PC-9 (cell line): ENCODE results near the gene PLEKHG5.

Experiments
- EZH2 ChIP-seq: fragments of 200-600 bp; sonication (generic); IDR thresholded peaks from 2 replicates; pipeline ENCODE4 v1.8.0; 2017; ENCODE audit warnings: antibody characterized with exemption, low read depth
- TF ChIP-seq, protein P1 (sequence below): fragments of 200-600 bp; sonication (generic); conservative IDR thresholded peaks from 2 replicates; pipeline ENCODE4 v1.6.1; 2017; ENCODE audit warnings: mixed run types, antibody characterized with exemption, mild to moderate bottlenecking, moderate library complexity

DNA sequence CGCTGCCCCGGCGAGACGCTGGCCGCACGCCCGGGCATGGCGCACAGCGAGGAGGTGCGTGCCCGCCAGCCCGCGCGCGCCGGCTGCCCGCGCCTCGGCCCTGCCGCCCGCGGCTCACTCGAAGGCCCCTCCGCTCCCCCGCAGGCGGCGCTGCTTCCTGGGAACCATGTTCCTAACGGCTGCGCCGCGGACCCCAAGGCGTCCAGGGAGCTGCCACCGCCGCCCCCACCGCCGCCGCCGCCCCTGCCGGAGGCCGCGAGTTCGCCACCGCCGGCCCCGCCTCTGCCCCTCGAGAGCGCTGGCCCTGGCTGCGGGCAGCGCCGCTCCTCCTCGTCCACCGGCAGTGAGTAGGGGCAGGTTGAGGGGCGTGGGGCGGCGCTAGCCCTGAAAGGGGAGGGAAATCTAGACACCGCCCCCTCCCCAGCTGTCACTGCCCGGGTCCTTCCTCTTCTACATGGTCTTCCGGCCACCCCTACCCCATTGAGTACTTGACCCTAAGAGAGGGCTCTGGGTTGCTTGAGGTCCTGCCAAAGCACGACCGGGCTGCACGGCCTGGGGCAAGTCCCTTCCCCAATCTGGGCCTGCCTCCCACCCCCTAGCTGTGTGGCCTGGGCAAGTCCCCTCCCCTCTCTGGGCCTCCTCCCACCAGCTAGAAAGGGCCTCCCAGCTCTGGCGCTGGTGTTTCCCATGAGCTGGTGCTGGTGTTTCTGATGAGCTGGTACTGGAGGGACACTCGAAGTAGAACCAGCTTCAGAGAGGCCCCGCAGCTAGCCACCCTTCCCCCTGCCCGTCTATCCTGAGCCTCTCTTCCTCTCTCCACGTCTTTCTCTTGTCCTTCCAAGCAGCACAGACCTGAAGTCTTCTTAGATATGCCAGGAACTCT, 42.5 kb downstream of the PLEKHG5 start:
- TF ChIP-seq, protein P1, sequence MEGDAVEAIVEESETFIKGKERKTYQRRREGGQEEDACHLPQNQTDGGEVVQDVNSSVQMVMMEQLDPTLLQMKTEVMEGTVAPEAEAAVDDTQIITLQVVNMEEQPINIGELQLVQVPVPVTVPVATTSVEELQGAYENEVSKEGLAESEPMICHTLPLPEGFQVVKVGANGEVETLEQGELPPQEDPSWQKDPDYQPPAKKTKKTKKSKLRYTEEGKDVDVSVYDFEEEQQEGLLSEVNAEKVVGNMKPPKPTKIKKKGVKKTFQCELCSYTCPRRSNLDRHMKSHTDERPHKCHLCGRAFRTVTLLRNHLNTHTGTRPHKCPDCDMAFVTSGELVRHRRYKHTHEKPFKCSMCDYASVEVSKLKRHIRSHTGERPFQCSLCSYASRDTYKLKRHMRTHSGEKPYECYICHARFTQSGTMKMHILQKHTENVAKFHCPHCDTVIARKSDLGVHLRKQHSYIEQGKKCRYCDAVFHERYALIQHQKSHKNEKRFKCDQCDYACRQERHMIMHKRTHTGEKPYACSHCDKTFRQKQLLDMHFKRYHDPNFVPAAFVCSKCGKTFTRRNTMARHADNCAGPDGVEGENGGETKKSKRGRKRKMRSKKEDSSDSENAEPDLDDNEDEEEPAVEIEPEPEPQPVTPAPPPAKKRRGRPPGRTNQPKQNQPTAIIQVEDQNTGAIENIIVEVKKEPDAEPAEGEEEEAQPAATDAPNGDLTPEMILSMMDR: no peak
- no peak for TF ChIP-seq EZH2
